HG03457 (cell line): ENCODE results near the gene TBXA2R.

Experiments used
- ATAC-seq: cut with Tn5 transposase; IDR thresholded peaks from one replicate; pipeline ENCODE4 v1.9.1; 2021; ENCODE audit warnings: moderate number of reproducible peaks; ENCODE audit not compliant: unreplicated experiment

The TBXA2R gene

DNA sequence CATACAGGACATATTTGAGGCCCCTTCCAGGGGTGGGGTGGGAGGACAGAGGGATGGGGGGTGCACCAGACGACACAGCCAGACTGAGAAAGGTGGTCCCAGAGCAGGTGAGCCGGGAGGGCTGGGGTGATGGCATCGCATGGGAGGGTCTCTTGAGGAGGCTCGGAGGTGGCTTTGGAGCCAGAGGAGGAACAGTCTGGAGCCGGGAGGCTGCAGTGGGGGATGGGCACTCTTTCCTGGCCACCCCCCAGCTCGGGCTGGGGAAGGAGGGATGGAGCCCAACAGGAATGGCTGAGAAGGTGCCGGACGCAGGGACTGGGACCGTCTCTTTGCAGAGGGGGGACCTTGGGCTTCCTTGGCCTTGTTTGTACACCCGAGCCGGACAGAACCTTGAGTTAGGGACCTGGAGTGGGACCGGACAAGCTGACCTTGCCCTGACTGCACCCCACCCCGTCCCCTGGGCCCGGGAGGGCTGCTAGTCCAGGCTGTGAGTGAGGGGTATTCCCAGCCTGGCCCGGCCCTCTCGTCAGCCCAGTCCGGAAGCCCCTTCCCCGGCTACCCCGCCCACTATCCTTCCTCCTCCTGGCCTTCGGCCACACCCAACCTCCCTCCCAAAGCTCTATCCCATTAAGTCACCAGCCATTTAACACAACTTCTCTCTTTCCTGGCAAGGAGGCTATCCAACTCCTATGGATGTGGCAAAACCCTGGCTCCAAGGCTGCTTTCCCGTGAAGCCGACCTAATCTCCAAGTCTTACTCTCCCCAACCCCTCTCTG, 816 bp upstream of the TBXA2R start:
- no peak for ATAC-seq

GRCh38 chr19:3606174-3606689, 443 bp downstream of the TBXA2R start:
- ATAC-seq = no peak

GRCh38 chr19:3605770-3606169, 905 bp downstream of the TBXA2R start:
- ATAC-seq = no peak

DNA sequence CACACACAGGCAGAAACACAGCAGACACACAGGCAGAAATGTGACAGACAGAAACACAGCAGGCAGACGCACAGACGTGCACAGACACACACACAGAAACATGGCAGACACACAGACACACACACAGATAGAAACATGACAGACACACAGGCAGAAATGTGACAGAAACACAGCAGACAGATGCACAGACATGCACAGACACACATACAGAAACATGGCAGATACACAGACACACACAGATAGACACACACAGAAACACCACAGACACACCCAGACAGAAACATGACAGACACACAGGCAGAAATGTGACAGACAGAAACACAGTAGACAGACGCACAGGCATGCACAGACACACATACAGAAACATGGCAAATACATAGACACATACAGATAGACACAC, 1.3 kb downstream of the TBXA2R start:
- no peak for ATAC-seq

- ATAC-seq = no peak
Observed at GRCh38 chr19:3604987-3605343, 1.7 kb downstream of the TBXA2R start.

DNA sequence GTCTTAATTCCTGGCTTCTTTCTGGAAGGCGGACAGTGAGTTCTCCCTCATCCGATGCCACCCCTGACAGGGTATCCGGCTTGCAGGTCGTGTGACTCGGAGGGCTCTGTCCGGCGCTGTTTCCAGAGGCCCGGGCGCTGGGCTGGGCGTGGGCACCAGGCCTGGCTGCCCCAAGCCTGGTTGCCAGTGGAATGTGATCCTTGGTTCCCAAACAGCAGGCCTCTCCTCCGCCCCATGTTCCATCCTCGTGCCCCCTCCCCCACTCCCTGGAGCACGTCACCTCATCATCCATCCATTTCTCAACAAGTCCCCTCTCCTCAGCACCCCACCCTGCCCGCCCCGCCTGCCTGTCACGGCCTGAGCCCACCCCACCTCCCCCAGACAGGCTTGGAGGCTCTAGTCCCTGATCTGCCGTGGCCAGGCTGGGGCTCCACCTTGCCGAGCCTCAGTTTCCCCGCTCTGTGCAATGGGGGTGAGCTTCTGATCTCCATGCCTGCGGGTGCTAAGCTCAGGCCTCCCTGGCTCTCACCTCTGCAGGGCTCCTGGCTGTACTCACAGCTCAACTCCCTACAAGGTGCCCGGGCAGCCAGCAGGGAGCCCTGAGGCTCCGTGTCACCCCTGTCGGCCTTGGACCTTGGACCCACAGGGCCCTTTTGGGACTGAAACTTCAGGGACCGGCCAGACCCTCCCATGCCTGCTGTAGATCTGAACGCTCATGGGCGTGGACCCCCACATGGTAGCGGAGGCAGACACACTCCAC, 2.3 kb downstream of the TBXA2R start:
- ATAC-seq = no peak

DNA sequence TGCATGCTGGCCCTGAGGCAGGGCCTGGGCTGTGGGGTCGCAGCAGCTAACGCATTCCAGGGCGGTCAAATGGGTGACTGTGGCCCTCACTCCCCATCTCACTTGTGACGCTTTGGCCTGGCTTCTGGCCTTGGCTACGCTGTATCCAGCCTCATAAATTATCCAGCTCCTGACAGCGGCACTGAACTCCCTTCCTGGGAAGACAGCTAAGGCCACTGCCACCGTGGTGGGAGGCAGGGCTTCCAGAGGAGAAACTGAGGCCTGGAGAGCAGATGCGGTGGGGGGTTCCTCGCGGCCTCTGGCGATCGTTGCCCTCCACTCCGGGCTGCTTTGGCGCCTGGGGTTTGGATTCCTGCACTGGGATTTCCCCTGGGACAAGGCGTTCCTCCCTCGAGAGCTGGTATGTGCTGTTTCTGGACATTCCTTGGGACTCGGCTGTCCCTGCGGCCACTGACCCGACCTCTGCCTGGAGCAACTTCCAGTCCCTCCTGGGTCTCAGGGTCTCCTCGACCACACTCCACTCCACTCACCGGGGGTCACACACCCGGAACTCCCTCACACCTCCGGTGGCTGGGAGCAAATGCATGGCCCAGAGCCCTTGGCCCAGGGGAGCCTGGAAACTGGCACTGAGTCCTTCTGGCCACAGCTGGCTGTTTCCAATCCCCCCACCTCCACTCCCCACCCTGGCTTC, 3.4 kb downstream of the TBXA2R start:
- ATAC-seq = no peak

DNA sequence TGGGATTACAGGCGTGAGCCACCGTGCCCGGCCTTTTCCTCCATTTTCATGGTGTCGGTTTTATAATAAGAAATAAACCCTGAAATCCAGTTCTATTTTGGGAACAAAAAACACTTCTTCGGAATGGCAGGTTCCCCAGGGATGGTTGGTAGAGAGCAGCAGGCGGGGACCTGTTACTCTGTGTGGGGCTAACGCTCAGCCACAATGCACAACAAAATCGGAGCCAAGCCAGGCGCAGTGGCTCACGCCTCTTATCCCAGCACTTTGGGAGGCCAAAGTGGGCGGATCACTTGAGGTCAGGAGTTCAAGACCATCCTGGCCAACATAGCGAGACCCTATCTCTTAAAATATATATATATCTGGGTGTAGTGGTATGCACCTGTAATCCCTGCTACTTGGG, 5.7 kb downstream of the TBXA2R start:
- ATAC-seq = no peak

- ATAC-seq = no peak
Observed at GRCh38 chr19:3599776-3600187, 6.9 kb downstream of the TBXA2R start.

- ATAC-seq = no peak
Observed at GRCh38 chr19:3595521-3596061, 11.1 kb downstream of the TBXA2R start.

DNA sequence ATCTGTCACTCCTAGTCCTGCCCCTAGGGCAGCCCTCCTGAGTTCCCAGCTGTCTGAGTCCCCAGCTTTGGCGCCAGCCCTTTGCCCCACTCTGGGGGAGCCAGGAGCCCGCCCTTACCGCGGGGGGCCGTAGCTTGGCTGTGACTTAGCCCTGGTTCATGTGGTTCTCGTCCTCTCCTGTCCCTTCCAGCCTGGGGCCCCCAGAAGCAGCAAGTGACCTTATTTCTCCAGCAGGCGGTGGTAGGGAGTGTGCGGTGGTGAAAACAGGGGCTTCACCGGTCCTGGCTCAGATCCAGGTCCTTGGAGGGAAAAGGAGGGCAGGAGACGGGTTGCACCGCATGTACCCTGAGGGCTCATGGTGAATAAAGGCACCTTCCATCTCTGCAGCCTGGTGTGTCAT, 13.5 kb downstream of the TBXA2R start:
- no peak for ATAC-seq

DNA sequence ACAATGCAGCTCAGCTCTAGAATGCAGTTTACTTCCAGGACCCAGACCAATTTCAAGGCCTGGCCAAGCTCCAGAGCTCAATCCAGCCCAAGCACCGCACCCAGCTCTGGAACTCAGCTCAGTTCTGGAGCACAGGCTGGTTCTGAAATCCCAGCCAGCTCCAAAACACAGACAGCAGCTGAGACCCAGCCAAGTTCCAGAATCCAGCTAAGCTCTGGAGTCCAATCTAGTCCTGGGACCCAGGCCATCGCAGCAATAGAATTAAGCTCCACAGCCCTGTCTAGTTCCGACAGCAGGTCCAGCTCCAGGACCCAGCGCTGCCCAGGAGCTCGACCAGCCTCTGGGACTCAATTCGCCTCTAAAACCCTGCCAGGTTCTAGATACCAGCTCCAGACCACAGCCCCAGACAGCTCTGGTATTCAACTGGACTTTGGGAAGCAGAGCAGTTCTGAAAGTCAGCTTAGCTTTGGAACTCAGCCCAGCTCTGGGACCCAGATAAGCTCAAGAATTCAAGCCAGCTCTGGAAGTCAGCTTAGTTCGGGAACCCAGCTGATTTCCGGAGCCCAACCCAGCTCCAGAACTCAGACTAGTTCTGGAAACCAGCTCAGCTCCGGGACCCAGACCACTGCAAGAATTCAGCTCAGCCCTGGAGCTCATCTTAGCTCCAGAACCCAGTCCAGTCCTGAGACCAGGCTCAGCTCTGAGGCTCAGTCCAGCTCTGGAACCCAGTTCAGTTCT, 14.6 kb downstream of the TBXA2R start:
- no peak for ATAC-seq

GRCh38 chr19:3590991-3591659, 15.6 kb downstream of the TBXA2R start:
- no peak for ATAC-seq

DNA sequence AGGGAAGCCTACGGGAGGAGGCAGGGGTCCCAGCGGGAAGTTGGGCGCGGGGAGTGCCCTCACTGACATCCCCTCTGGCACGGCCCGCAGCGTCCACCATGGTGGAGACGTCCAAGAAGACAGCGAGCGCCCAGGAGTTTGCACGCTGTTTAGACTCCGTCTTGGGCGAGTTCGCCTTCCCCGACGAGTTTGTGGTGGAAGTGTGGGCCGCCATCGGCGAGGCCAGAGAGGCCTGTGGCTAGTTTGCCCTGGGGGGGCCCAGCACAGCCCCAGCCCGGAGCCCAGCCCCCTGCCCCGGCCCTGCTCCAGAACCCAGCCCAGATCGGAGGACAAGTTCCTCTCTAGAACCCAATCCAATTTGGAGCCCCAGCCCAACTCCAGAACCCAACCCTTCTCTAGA, 16.7 kb downstream of the TBXA2R start:
- ATAC-seq = no peak

DNA sequence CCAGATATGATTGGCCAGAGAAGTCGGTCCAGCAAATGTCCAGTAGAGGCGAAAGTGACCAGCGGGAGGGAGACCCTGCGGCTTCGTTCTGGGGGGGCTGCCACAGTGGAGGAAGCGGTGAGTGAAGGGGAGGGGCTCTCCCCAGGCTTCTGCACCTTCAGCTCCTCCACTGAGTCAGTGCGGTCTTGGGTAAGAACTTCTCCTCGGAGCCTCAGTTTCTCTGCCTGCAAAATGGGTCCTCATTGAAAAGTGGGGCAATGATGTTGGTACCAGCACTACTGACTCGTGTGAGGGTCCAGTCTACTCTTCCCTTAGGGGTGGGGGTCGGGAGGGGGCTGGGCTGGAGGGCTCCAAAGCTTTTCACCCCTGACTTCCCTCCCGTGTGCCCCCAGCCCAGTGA, 17.2 kb downstream of the TBXA2R start:
- ATAC-seq = no peak

- no peak for ATAC-seq
Observed at GRCh38 chr19:3586707-3587346, 19.8 kb downstream of the TBXA2R start.

DNA sequence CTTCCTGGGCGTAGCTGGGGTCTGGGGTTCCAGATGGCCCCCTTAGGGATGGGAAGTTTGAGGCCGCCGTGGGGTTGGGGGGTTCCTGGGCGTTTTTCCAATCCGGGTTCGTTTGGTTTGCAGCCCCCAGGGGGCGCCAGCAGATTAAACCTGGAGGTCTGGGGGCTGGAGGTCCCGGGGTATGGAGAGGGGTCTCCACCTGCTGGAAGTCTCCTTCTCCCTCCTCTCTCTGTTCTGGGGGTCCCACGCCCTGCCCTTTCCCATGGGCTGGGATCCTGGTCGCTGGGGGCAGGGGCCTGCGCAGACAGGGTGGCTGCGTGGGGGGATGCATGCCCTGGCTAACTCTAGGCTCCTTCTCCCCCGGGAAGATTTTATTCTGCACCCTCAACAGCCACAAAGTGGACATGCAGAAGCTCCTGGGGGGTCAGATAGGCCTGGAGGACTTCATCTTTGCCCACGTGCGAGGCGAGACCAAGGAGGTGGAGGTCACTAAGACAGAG, 20.5 kb downstream of the TBXA2R start:
- ATAC-seq = no peak

GRCh38 chr19:3585301-3586126, 21.2 kb downstream of the TBXA2R start, which contains the start of gene GIPC3:
Gene GIPC3 (plus strand): TSS chr19:3585478. CDS start chr19:3585598, 120 bp downstream.
- no peak for ATAC-seq
